Measurements from ENCODE around the gene SRGAP3.

DNA sequence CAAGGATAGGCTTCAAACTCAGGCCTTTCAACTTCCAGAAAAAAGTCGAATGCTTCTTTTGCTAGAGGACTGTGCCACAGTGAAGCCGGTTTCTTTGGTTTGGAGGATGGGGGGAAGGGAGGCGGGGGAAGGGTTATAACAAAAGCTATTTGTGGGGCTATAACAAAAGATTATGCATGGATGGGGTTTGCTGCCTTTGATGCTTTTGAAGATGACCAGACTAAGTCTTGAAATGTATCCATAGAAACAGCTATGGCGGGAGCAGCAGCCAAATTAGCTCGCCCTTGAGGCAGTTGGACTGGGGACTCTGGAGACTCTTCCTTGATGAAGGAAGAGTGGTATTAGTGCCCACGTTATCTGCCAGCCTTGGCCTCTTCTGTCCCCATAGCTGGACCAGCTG, 47.5 kb downstream of the SRGAP3 start:
- TF ChIP-seq POLR2A (IDR thresholded peaks at IDR 0.05; ENCODE audit: low read depth, low read length) (no peak), EP300 (IDR thresholded peaks at IDR 0.05; ENCODE audit: borderline replicate concordance in 1 of 2, control insufficient read depth in 1 of 2, low read depth in 2 of 2, low read length in 2 of 2) (no peak), NR2F1 (conservative IDR thresholded peaks at IDR 0.05) (no peak), CTCF (IDR thresholded peaks at IDR 0.05 in 2 of 3, conservative IDR thresholded peaks at IDR 0.05 in 1 of 3; ENCODE audit: control insufficient read depth in 2 of 3, extremely low read depth in 1 of 3, insufficient read depth in 1 of 3, low read depth in 3 of 3, low read length in 3 of 3) (no peak), TCF3 (IDR thresholded peaks at IDR 0.05; ENCODE audit: borderline replicate concordance, insufficient read depth, low read depth, low read length) (no peak), ZBTB33 (IDR thresholded peaks at IDR 0.05) (no peak)
